Bronchial smooth muscle cell (primary cell): Measurements from ENCODE around the gene ESPN. TPM values are rescaled to one million over a fixed set of nuclear protein-coding genes. Genes with fewer than 3 reads are reported as not detected.

Experiments used
- total RNA-seq: library from RNA; depleted of rRNA; stranded (reverse); fragments of >200 nt; gene quantifications from 2 replicates; pipeline ENCODE4 v1.2.1, GENCODE V29; 2014

ESPN gene
- total RNA-seq, result 0.17 TPM in 1 of 2 replicates, not detected in the other

GRCh38 chr1:6424619-6425593, at the start of gene ESPN:
TSS of gene ESPN (plus strand) at chr1:6424776. CDS start at chr1:6424956, 180 bp downstream.

GRCh38 chr1:6393400-6394187, 31.0 kb upstream of the ESPN start, which contains the start of gene ACOT7:
TSS of gene ACOT7 (minus strand) at chr1:6393767. CDS start at chr1:6393399, 368 bp downstream.

GRCh38 chr1:6419804-6420453, 4.6 kb upstream of the ESPN start, which contains the start of gene HES2:
TSS of gene HES2 (minus strand) at chr1:6419919. CDS start at chr1:6419820, 99 bp downstream.

GRCh38 chr1:6466023-6466422, 41.4 kb downstream of the ESPN start, which contains the start of gene TNFRSF25:
TSS of gene TNFRSF25 (minus strand) at chr1:6466173. CDS start at chr1:6466107, 66 bp downstream.

GRCh38 chr1:6491480-6491962, 66.9 kb downstream of the ESPN start, which contains the start of gene PLEKHG5:
TSS of gene PLEKHG5 (minus strand) at chr1:6491667. CDS start at chr1:6477571, 14,096 bp downstream.

Other genes starting within 250 kb of the ESPN start
- under 0.01 and 0.16 TPM in 2 replicates for gene CHD5, start 244.5 kb upstream of the ESPN start, total RNA-seq
- gene RPL22, start 225.2 kb upstream of the ESPN start, total RNA-seq, result 148 and 175 TPM in 2 replicates
- 10.1 and 17.1 TPM in 2 replicates for gene RNF207, start 218.7 kb upstream of the ESPN start, total RNA-seq
- 44.0 and 49.6 TPM in 2 replicates for gene ICMT, start 188.8 kb upstream of the ESPN start, total RNA-seq
- gene HES3, start 180.6 kb upstream of the ESPN start, total RNA-seq, result not detected in 2 replicates
- gene GPR153, start 163.7 kb upstream of the ESPN start, total RNA-seq, result 6.6 and 11.3 TPM in 2 replicates
- 15.9 and 26.6 TPM in 2 replicates for gene ACOT7, start 31.0 kb upstream of the ESPN start, total RNA-seq
- 0.09 and 0.16 TPM in 2 replicates for gene HES2, start 4.9 kb upstream of the ESPN start, total RNA-seq
- gene TNFRSF25, start 41.4 kb downstream of the ESPN start, total RNA-seq, result 4.3 and 4.7 TPM in 2 replicates
- gene PLEKHG5, start 66.9 kb downstream of the ESPN start, total RNA-seq, result 11.2 and 15.4 TPM in 2 replicates
- gene NOL9, start 129.7 kb downstream of the ESPN start, total RNA-seq, result 10.1 and 11.8 TPM in 2 replicates
- gene TAS1R1, start 130.5 kb downstream of the ESPN start, total RNA-seq, result 0.16 and 0.17 TPM in 2 replicates
- 15.1 and 16.0 TPM in 2 replicates for gene ZBTB48, start 155.2 kb downstream of the ESPN start, total RNA-seq
- gene KLHL21, start 178.1 kb downstream of the ESPN start, total RNA-seq, result 39.6 and 65.8 TPM in 2 replicates
- gene PHF13, start 189.0 kb downstream of the ESPN start, total RNA-seq, result 10.9 and 12.4 TPM in 2 replicates
- 17.3 and 18.4 TPM in 2 replicates for gene THAP3, start 200.1 kb downstream of the ESPN start, total RNA-seq